Activated CD8-positive, alpha-beta memory T cell treated with anti-CD3 and anti-CD28 coated beads, Interleukin-2, amount 10 ng/mL, durations not matched to agents 7 days and 5 days (primary cell): ENCODE measurements around the gene GSTM2. TPM values are rescaled to one million over a fixed set of nuclear protein-coding genes. Genes with fewer than 3 reads are reported as not detected.
"Not testable (repeated sequence)": the region's sequence is repeated elsewhere in the genome, so short reads cannot be mapped to it uniquely, and the experiment has no call there.

Experiments
- ATAC-seq: fragments of 150-1000 bp; cut with Tn5 transposase; one replicate; pipeline ENCODE4 v1.10.0; 2021; ENCODE audit warnings: moderate library complexity
- CTCF ChIA-PET: fragments of 350-600 bp; sonication (Branson Sonifier 250); formaldehyde crosslinking; loops from one replicate; lab custom pipeline; 2021; ENCODE audit warnings: antibody characterized with exemption; lab: Charles Lee
- DNase-seq: peaks from one replicate; pipeline ENCODE4 v3.0.0-alpha.2; 2020
- H3K27ac Mint-ChIP-seq: one replicate; pipeline ENCODE4 v1.8.0; 2021; ENCODE audit warnings: mild to moderate bottlenecking, mixed read lengths
- H3K27me3 Mint-ChIP-seq: one replicate; pipeline ENCODE4 v1.8.0; 2021; ENCODE audit warnings: mixed read lengths
- H3K36me3 Mint-ChIP-seq: one replicate; pipeline ENCODE4 v1.8.0; 2021; ENCODE audit warnings: mild to moderate bottlenecking, mixed read lengths
- H3K4me1 Mint-ChIP-seq: one replicate; pipeline ENCODE4 v1.8.0; 2021; ENCODE audit warnings: mixed read lengths
- H3K4me3 Mint-ChIP-seq: one replicate; pipeline ENCODE4 v1.8.0; 2021; ENCODE audit warnings: mild to moderate bottlenecking, moderate library complexity, mixed read lengths
- H3K9me3 Mint-ChIP-seq: one replicate; pipeline ENCODE4 v1.8.0; 2022; ENCODE audit warnings: low read depth, mixed read lengths
- total RNA-seq, 2 experiments: library from RNA; stranded (reverse); gene quantifications; one replicate each; pipeline ENCODE4 v1.2.3, GENCODE V29; 2021

GSTM2 gene
- total RNA-seq, 2 experiments from 2014 or later: 8.0 to 17.8 TPM

DNA sequence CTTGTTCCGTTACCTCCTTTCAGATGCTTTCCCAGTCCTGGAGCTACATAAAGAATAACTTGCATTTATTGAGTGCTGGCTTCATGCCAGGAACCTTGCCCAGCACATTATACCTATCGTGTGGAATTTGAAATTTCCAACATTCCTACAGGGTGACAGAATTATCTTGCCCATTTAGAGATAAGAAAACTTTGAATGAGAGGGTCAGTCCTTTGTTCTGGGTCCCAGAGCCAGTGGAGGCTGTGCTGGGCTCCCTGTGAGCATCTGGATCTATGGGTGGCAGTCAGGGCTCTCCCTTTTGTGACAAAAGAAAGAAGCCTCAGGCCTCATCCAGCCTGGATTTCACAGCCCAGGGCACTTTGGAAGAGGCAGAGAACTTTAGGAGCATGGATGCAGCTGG lies 8.7 kb upstream of the GSTM2 start:
- peaks cover 7% of the 10 kb centered on the region for H3K27me3 Mint-ChIP-seq
- H3K36me3 Mint-ChIP-seq: no peaks in the 10 kb centered on the region
- CTCF ChIA-PET: interaction anchor here (7.5 kb wide), 1 partner anchor 18 kb away, joined by 82 read pairs; no protein-coding TSS in a partner anchor
- DNase-seq: peak; percentile 29
- H3K4me3 Mint-ChIP-seq: no peak overlapping the region
- ATAC-seq: no peak
- peaks cover 10% of the 10 kb centered on the region for H3K4me1 Mint-ChIP-seq
- no peaks in the 10 kb centered on the region for H3K9me3 Mint-ChIP-seq
- no peak overlapping the region for H3K27ac Mint-ChIP-seq

DNA sequence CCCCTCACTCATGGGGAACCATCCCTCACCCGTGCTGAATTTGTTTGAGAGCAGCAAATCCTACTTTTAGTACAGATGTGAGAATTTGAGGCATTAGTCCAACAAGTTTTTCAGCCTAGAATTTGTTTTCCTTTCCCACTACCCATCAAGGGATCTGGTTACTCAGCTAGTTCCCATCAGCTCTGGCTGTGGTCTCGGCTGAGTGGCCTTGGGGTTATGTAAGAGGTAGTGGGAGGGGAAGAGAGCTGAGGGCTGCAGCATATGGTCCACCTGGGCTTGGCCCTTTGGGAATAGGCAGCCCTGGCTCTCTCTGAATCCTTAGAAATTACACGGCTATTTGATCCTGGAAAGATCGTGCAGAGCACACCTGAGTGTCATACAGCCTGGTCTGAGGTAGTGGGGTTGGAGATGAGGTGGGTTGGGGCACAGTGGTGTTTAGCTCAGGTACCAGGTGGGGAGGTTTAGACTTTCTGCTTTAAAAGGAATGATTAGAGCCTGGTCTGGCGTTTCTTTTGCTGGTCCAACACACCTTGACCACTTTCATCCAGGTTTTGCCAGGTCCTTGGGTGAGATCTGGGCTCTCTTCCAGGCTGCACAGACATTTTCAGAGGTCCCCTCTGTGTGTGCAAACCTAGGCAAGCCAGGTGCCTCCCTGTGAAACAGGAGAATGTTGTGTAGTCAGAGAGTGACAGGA lies 7.7 kb upstream of the GSTM2 start:
- CTCF ChIA-PET: interaction anchor here (7.5 kb wide), 1 partner anchor 19 kb away, joined by 82 read pairs; no protein-coding TSS in a partner anchor
- Mint-ChIP-seq H3K36me3 (no peaks in the 10 kb centered on the region), H3K27me3 (no peaks in the 10 kb centered on the region), H3K9me3 (no peaks in the 10 kb centered on the region), H3K4me1 (peaks cover 6% of the 10 kb centered on the region), H3K4me3 (no peak overlapping the region), H3K27ac (no peak overlapping the region)
- DNase-seq (peak; percentile 37), ATAC-seq (no peak)

DNA sequence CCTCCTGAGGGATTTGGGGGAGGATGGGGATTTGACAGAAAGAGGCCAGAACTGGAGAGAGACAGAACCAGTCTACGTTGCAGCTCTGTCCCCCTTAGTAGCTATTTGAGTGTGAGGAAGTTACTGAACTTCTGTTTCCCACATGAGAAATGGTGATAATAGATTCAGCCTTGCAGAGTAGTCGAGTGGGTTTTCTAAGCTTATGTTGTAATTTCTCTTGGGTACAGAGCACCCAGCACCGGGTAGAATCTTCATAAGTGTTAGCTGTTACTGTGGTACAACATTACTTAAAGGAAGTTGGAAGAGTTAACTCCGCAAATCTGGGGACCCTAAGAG lies 7.2 kb upstream of the GSTM2 start:
- not testable (repeated sequence) for H3K27me3 Mint-ChIP-seq, H3K36me3 Mint-ChIP-seq, DNase-seq, H3K27ac Mint-ChIP-seq, H3K4me1 Mint-ChIP-seq, ATAC-seq, H3K4me3 Mint-ChIP-seq, H3K9me3 Mint-ChIP-seq
- CTCF ChIA-PET: interaction anchor here (1.6 to 7.5 kb wide), 2 partner anchors 11 to 19 kb away, joined by 5 to 82 read pairs; no protein-coding TSS in a partner anchor

DNA sequence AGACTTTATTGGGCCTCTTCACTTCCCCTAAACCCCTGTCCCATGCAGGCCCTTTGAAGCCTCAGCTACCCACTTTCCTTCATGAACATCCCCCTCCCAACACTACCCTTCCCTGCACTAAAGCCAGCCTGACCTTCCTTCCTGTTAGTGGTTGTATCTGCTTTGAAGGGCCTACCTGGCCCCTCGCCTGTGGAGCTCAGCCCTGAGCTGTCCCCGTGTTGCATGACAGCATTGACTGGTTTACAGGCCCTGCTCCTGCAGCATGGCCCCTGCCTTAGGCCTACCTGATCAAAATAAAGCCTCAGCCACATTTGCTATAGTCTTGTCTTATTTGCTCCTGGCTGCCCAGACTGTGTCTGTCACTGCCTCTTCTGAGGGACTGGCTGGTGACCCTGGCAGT lies 6.5 kb upstream of the GSTM2 start:
- Mint-ChIP-seq H3K27me3 (no peaks in the 10 kb centered on the region), H3K4me1 (no peaks in the 10 kb centered on the region), H3K9me3 (no peaks in the 10 kb centered on the region), H3K36me3 (no peaks in the 10 kb centered on the region), H3K27ac (no peak overlapping the region), H3K4me3 (no peak overlapping the region)
- ATAC-seq: no peak
- peak; percentile 38 for DNase-seq
- CTCF ChIA-PET: interaction anchor here (0.6 to 1.6 kb wide), 4 partner anchors 11 to 129 kb away, joined by 4 to 6 read pairs (median 4); no protein-coding TSS in a partner anchor

DNA sequence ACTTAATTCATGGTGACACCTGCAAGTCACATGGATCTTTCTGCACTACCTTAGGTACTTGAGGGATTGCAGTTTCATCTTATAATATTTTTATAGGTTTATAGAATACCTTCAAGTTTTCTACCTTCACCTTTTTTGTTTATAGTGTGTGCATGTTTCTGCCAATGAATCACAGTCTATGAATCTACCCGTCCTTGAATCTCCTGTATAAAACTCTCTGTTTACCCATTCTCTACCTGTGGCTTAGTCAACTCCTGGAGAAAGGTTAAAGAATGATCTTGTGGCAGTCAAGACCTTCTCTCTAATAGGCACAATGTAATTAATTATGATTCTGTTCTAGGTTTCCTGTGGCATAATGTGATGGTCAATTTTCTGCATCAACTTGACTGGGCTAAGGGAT lies 3.2 kb upstream of the GSTM2 start:
- Mint-ChIP-seq H3K27ac (no peak overlapping the region), H3K36me3 (no peaks in the 10 kb centered on the region), H3K4me3 (no peak overlapping the region), H3K27me3 (peaks cover 4% of the 10 kb centered on the region), H3K9me3 (no peaks in the 10 kb centered on the region), H3K4me1 (peaks cover 9% of the 10 kb centered on the region)
- CTCF ChIA-PET: no interaction called here
- no peak for ATAC-seq
- no peak for DNase-seq

DNA sequence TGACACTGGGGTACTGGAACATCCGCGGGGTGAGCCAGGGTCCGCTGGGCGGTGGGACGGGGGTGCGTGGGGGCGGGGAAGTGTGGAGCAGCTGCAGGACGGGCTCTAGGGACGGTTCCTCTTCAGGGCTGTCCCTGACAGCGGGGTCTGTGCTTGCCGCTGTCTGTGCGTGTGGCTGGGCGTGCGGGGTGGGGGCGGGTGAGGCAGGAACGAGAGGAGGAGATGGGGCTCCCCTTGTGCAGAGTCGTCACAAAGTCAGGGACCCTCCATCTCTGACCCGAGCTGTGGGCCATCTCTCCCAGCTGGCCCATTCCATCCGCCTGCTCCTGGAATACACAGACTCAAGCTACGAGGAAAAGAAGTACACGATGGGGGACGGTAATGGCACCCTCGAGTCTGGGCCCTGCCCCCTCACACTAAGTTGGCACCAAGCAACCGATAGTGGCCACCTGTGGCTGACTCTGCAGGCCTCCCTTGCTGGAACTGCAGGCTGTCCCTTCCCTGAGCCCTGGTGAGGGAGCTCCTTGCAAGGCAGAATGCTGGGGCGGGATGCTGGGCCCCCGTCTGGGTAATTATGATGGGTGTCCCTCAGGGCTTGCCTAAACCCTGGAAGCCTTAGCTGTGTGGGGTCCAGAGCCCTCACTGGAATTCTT lies 392 bp downstream of the GSTM2 start:
- peak overlapping the region; percentile 29 for H3K4me3 Mint-ChIP-seq
- CTCF ChIA-PET: interaction anchor here (1.2 to 5.4 kb wide), 3 partner anchors 28 to 122 kb away, joined by 4 to 29 read pairs (median 5); no protein-coding TSS in a partner anchor
- H3K36me3 Mint-ChIP-seq: no peaks in the 10 kb centered on the region
- H3K9me3 Mint-ChIP-seq: no peaks in the 10 kb centered on the region
- H3K27me3 Mint-ChIP-seq: peaks cover 4% of the 10 kb centered on the region
- H3K27ac Mint-ChIP-seq: no peak overlapping the region
- ATAC-seq (no peak), DNase-seq (no peak)
- H3K4me1 Mint-ChIP-seq: peaks cover 25% of the 10 kb centered on the region

DNA sequence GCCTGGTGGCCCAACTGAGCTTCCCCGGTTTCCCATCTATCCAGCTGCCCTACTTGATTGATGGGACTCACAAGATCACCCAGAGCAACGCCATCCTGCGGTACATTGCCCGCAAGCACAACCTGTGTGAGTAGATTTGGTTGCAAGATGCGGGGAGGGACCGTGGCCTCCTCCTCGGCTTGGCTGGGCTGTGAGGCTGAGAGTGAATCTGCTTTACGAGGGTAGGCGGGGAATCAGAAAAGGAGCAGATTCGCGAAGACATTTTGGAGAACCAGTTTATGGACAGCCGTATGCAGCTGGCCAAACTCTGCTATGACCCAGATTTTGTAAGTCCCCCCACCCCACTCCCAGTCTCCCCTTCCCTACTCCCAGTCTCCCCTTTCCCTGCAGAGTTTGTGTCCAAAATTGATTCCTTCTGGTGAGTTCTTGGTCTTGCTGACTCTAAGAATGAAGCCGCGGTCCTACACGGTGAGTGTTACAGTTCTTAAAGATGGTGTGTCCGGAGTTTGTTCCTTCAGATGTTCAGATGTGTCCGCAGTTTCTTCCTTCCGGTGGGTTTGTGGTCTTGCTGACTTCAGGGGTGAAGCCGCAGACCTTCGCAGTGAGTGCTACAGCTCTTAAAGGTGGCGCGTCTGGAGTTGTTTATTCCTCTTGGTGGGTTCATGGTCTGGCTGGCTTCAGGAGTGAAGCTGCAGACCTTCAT lies 1.5 kb downstream of the GSTM2 start:
- peaks cover 25% of the 10 kb centered on the region for H3K4me1 Mint-ChIP-seq
- DNase-seq (peak; percentile 80), ATAC-seq (peak; percentile 24)
- CTCF ChIA-PET: interaction anchor here (1.2 to 5.4 kb wide), 6 partner anchors 18 to 314 kb away, joined by 3 to 29 read pairs (median 4); no protein-coding TSS in a partner anchor
- peak overlapping the region; percentile 47 for H3K4me3 Mint-ChIP-seq
- H3K36me3 Mint-ChIP-seq: no peaks in the 10 kb centered on the region
- peaks cover 4% of the 10 kb centered on the region for H3K27me3 Mint-ChIP-seq
- peak overlapping the region; percentile 73 for H3K27ac Mint-ChIP-seq
- H3K9me3 Mint-ChIP-seq: no peaks in the 10 kb centered on the region

DNA sequence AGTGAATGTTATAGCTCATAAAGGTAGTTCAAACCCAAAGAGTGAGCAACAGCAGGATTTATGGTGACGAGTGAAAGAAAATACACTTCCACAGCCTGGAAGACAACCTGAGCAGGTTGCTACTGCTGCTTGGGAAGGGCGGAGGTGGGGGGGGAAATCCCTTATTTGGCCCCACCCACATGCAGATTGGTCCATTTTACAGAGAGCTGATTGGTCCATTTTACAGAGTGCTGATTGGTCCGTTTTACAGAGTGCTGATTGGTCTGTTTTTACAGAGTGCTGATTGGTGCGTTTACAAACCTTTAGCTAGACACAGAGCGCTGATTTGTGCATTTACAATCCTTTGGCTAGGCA lies 2.1 kb downstream of the GSTM2 start:
- not testable (repeated sequence) for DNase-seq, H3K36me3 Mint-ChIP-seq, H3K9me3 Mint-ChIP-seq, H3K27me3 Mint-ChIP-seq
- Mint-ChIP-seq H3K4me1 (peaks cover 25% of the 10 kb centered on the region), H3K27ac (peak overlapping the region; percentile 73), H3K4me3 (peak overlapping the region; percentile 47)
- ATAC-seq: peak; percentile 14
- CTCF ChIA-PET: interaction anchor here (1.2 to 5.4 kb wide), 5 partner anchors 18 to 314 kb away, joined by 3 to 29 read pairs (median 4); no protein-coding TSS in a partner anchor

DNA sequence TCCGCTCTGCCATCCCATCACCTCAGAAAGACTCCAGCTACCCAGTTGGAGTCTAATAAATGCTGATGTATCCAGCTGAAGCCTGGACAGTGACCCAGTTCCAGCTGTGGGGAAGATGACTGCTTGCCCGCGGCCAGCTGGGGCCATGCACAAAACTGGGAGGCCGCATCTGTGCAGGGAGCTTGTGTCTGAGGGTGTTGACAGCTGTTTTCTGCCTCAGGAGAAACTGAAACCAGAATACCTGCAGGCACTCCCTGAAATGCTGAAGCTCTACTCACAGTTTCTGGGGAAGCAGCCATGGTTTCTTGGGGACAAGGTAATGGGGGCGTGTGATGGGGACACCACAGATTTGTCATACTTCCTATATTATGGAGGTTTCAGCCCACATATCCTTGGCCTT lies 3.2 kb downstream of the GSTM2 start:
- CTCF ChIA-PET: interaction anchor here (0.7 to 5.4 kb wide), 6 partner anchors 19 to 313 kb away, joined by 3 to 29 read pairs (median 4); no protein-coding TSS in a partner anchor
- H3K36me3 Mint-ChIP-seq: no peaks in the 10 kb centered on the region
- no peak for ATAC-seq
- DNase-seq: no peak
- no peak overlapping the region for H3K27ac Mint-ChIP-seq
- peaks cover 4% of the 10 kb centered on the region for H3K27me3 Mint-ChIP-seq
- H3K4me1 Mint-ChIP-seq: peaks cover 25% of the 10 kb centered on the region
- H3K4me3 Mint-ChIP-seq: no peak overlapping the region
- H3K9me3 Mint-ChIP-seq: no peaks in the 10 kb centered on the region

DNA sequence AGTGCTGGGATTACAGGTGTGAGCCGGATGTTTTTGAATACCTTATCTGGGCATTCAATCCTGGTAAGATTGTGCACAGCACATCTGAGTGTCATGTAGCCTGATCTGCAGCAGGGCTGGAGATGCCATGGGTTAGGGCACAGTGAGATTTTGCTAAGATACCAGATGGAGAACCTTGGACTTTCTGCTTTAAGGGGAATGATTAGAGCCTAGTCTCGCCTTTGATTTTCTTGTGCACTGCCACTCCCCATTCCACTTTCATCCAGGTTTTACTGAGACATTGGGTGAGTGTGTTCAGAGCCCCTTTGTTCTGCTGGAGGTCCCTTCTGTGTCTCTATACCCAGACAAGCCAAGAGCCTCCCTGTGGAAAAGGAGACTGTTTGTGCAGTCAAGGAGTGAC lies 6.0 kb downstream of the GSTM2 start:
- peak; percentile 16 for DNase-seq
- H3K4me3 Mint-ChIP-seq, CTCF ChIA-PET, ATAC-seq, H3K36me3 Mint-ChIP-seq, H3K27ac Mint-ChIP-seq, H3K9me3 Mint-ChIP-seq, H3K27me3 Mint-ChIP-seq: not testable (repeated sequence)
- H3K4me1 Mint-ChIP-seq: peaks cover 22% of the 10 kb centered on the region

DNA sequence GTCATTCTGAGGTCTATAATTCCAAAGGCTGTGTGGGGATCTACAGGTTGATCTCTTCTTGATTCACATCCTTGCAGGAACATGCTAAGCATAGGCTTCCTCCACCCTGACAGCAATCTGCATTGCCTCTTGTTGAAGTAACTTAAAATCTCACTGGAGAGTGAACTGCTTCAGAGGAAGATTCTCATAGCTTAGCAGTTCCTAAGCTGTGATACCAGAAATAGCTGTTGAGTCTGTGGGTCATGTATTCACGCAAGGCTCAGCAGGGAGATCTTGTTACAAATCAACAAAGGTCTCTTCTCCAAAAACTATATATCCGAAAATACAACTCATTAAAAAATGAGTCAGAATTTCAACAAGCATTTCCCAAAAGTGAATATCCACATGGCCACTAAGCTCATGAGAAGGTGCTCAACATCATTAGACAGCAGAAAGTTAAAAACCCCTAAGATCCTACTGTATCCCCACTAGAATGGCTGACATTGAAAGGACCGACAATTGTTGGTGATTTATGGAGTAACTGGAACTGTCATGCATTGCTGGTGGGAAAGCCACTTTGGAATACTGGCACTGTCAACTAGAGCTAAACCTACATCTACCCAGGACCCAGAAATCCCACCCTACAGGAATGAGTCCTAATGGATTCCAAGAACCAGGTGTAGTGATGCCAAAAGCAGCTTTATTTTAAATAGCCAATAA lies 9.0 kb downstream of the GSTM2 start:
- H3K9me3 Mint-ChIP-seq, H3K4me1 Mint-ChIP-seq, H3K4me3 Mint-ChIP-seq, CTCF ChIA-PET, H3K27ac Mint-ChIP-seq, ATAC-seq, H3K27me3 Mint-ChIP-seq, H3K36me3 Mint-ChIP-seq: not testable (repeated sequence)
- DNase-seq: peak; percentile 9

DNA sequence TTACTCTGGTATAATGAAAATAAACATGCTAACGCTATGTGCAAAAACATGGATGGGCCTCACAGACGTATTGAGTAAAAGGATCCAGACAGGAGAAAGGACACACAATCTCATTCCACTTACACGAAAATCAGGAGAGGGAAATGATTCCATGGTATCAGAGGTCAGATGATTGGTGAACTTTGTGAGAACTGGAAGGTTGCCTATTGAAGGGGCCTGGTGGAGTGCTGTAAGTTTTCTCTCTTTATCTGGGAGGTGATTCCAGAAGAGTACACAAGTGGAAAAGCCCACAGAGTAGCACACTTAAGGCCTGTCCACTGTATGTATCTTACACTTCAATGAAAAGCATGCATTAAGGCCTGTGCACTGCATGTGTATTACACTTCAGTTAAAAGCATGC lies 9.6 kb downstream of the GSTM2 start:
- Mint-ChIP-seq H3K9me3 (no peaks in the 10 kb centered on the region), H3K36me3 (no peaks in the 10 kb centered on the region), H3K27ac (no peak overlapping the region), H3K27me3 (no peaks in the 10 kb centered on the region), H3K4me1 (no peaks in the 10 kb centered on the region), H3K4me3 (no peak overlapping the region)
- no peak for ATAC-seq
- no peak for DNase-seq
- CTCF ChIA-PET: no interaction called here

DNA sequence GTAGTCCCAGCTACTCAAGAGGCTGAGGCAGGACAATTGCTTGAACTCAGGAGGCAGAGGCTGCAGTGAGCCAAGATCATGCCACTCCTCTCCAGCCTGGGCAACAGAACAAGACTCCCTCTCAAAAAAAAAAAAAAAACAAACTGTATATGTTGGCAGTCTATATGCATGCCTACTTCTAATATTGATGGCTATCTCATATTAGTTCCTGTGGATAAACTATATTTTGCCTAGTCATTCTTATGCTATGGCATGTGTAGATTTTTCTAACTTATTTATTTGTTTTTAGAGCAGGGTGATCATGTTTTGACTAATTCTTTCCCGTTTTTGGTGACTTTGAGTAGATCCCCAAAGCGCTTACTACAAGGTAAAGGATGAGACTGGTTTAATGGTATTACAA lies 10.8 kb downstream of the GSTM2 start:
- H3K27me3 Mint-ChIP-seq, ATAC-seq, DNase-seq, CTCF ChIA-PET, H3K9me3 Mint-ChIP-seq, H3K4me3 Mint-ChIP-seq, H3K4me1 Mint-ChIP-seq, H3K36me3 Mint-ChIP-seq, H3K27ac Mint-ChIP-seq: not testable (repeated sequence)
